H9 (cell line): Measurements from ENCODE around the gene SIX5. TPM values are rescaled to one million over a fixed set of nuclear protein-coding genes. Genes with fewer than 3 reads are reported as not detected.

ENCODE experiments used
- DNase-seq: peaks from one replicate; pipeline ENCODE4 v3.0.0-alpha.2; 2017
- H2AFZ ChIP-seq: one replicate; pipeline ENCODE4 v1.6.1; 2013; ENCODE audit warnings: mild to moderate bottlenecking, low read length, control low read depth, moderate library complexity
- H2AK5ac ChIP-seq: 2 replicates; pipeline ENCODE4 v1.6.1; 2013; ENCODE audit warnings: low read length, control low read depth, mixed read lengths; ENCODE audit not compliant: insufficient read length
- H2BK120ac ChIP-seq: one replicate; pipeline ENCODE4 v1.6.1; 2013; ENCODE audit warnings: low read depth, mild to moderate bottlenecking, low read length, control low read depth, inconsistent platforms; ENCODE audit not compliant: poor library complexity, severe bottlenecking
- H2BK12ac ChIP-seq: 2 replicates; pipeline ENCODE4 v1.6.1; 2013; ENCODE audit warnings: low read length, control low read depth, mixed read lengths, low read depth; ENCODE audit not compliant: insufficient read length
- H2BK15ac ChIP-seq: 2 replicates; pipeline ENCODE4 v1.6.1; 2013; ENCODE audit warnings: low read depth, low read length, control low read depth
- H2BK20ac ChIP-seq: one replicate; pipeline ENCODE4 v1.6.1; 2013; ENCODE audit warnings: low read depth, mild to moderate bottlenecking, low read length, control low read depth, inconsistent platforms; ENCODE audit not compliant: poor library complexity, severe bottlenecking
- H2BK5ac ChIP-seq: 2 replicates; pipeline ENCODE4 v1.6.1; 2013; ENCODE audit warnings: low read length, control low read depth, mixed read lengths; ENCODE audit not compliant: insufficient read length
- H3K14ac ChIP-seq: 2 replicates; pipeline ENCODE4 v1.6.1; 2013; ENCODE audit warnings: low read length, control low read depth; ENCODE audit not compliant: insufficient read depth
- H3K18ac ChIP-seq: 2 replicates; pipeline ENCODE4 v1.6.1; 2013; ENCODE audit warnings: low read depth, mild to moderate bottlenecking, mixed read lengths, low read length, control low read depth; ENCODE audit not compliant: insufficient read length
- H3K23ac ChIP-seq: 2 replicates; pipeline ENCODE4 v1.6.1; 2013; ENCODE audit warnings: low read length, control low read depth, mixed read lengths, low read depth; ENCODE audit not compliant: insufficient read length
- H3K23me2 ChIP-seq: 2 replicates; pipeline ENCODE4 v1.6.1; 2013; ENCODE audit warnings: low read depth, mild to moderate bottlenecking, mixed read lengths, low read length, control low read depth; ENCODE audit not compliant: insufficient read length, poor library complexity, severe bottlenecking
- H3K27ac ChIP-seq: 2 replicates; pipeline ENCODE4 v1.5.1; 2013; ENCODE audit warnings: low read length, control low read depth, mixed read lengths, low read depth; ENCODE audit not compliant: insufficient read length
- H3K27me3 ChIP-seq: 2 replicates; pipeline ENCODE4 v1.6.1; 2013; ENCODE audit warnings: low read length, control low read depth, inconsistent platforms; ENCODE audit not compliant: insufficient read depth
- H3K4ac ChIP-seq: 2 replicates; pipeline ENCODE4 v1.6.1; 2013; ENCODE audit warnings: low read depth, mild to moderate bottlenecking, control low read depth, inconsistent platforms, low read length, moderate library complexity
- H3K4me1 ChIP-seq: 2 replicates; pipeline ENCODE4 v1.6.1; 2013; ENCODE audit warnings: low read length, control low read depth, inconsistent platforms; ENCODE audit not compliant: insufficient read depth
- H3K4me2 ChIP-seq: 2 replicates; pipeline ENCODE4 v1.6.1; 2013; ENCODE audit warnings: low read length, control low read depth, mixed read lengths; ENCODE audit not compliant: insufficient read length, insufficient read depth
- H3K56ac ChIP-seq: 2 replicates; pipeline ENCODE4 v1.6.1; 2013; ENCODE audit warnings: low read depth, mild to moderate bottlenecking, mixed read lengths, low read length, control low read depth; ENCODE audit not compliant: insufficient read length
- H3K79me1 ChIP-seq: 2 replicates; pipeline ENCODE4 v1.6.1; 2013; ENCODE audit warnings: low read depth, mild to moderate bottlenecking, moderate library complexity, low read length, control low read depth, inconsistent platforms; ENCODE audit not compliant: insufficient read depth, poor library complexity, severe bottlenecking
- H3K79me2 ChIP-seq: 2 replicates; pipeline ENCODE4 v1.6.1; 2013; ENCODE audit warnings: low read length, control low read depth, inconsistent platforms; ENCODE audit not compliant: insufficient read depth
- H3K9ac ChIP-seq: 2 replicates; pipeline ENCODE4 v1.6.1; 2013; ENCODE audit warnings: low read length, control low read depth, mixed read lengths; ENCODE audit not compliant: insufficient read length; ENCODE audit errors: extremely low read depth
- H3K9me3 ChIP-seq: one replicate; pipeline ENCODE4 v1.6.1; 2013; ENCODE audit warnings: low read depth, low read length, inconsistent platforms; ENCODE audit not compliant: control insufficient read depth
- H3T11ph ChIP-seq: one replicate; pipeline ENCODE4 v1.6.1; 2013; ENCODE audit warnings: mild to moderate bottlenecking, low read length, control low read depth, inconsistent platforms
- H4K20me1 ChIP-seq: one replicate; pipeline ENCODE4 v1.6.1; 2013; ENCODE audit not compliant: control insufficient read depth, insufficient read length, insufficient read depth
- H4K5ac ChIP-seq: 2 replicates; pipeline ENCODE4 v1.6.1; 2013; ENCODE audit warnings: low read depth, mild to moderate bottlenecking, mixed read lengths, low read length, control low read depth; ENCODE audit not compliant: insufficient read length
- H4K8ac ChIP-seq: replicated peaks from 2 replicates; pipeline ENCODE4 v1.6.1; 2013; ENCODE audit warnings: low read length, control low read depth, mixed read lengths, low read depth; ENCODE audit not compliant: insufficient read length
- H4K91ac ChIP-seq: 2 replicates; pipeline ENCODE4 v1.6.1; 2013; ENCODE audit warnings: low read depth, mild to moderate bottlenecking, moderate library complexity, mixed read lengths, low read length, control low read depth; ENCODE audit not compliant: insufficient read length
- H3K27ac Mint-ChIP-seq, 3 experiments: 2 replicates in 2 of 3; 3 replicates in 1 of 3; pipeline ENCODE4 v1.8.0; 2020 to 2021; ENCODE audit warnings: mixed read lengths in 3 of 3, mild to moderate bottlenecking in 1 of 3, moderate library complexity in 1 of 3
- H3K27me3 Mint-ChIP-seq: 2 replicates; pipeline ENCODE4 v1.8.0; 2021; ENCODE audit warnings: low read depth, mild to moderate bottlenecking, moderate library complexity, mixed read lengths
- H3K36me3 Mint-ChIP-seq, 3 experiments: 2 replicates in 2 of 3; 3 replicates in 1 of 3; pipeline ENCODE4 v1.8.0; 2020 to 2021; ENCODE audit warnings: low read depth in 3 of 3, mixed read lengths in 3 of 3; ENCODE audit not compliant: insufficient read depth in 1 of 3
- H3K4me1 Mint-ChIP-seq, 2 experiments: 2 replicates each; pipeline ENCODE4 v1.8.0; 2020; ENCODE audit warnings: mixed read lengths in 2 of 2
- H3K4me3 Mint-ChIP-seq, 2 experiments: 2 replicates in 1 of 2; 3 replicates in 1 of 2; pipeline ENCODE4 v1.8.0; 2020 to 2021; ENCODE audit warnings: mild to moderate bottlenecking in 2 of 2, mixed read lengths in 2 of 2, moderate library complexity in 1 of 2
- H3K9me3 Mint-ChIP-seq, 2 experiments: 2 replicates in 1 of 2; 3 replicates in 1 of 2; pipeline ENCODE4 v1.8.0; 2020; ENCODE audit warnings: mild to moderate bottlenecking in 2 of 2, mixed read lengths in 2 of 2, moderate library complexity in 1 of 2
- CTCF ChIP-seq: fragments of 200-600 bp; sonication (generic); conservative IDR thresholded peaks from 3 replicates; pipeline ENCODE4 v1.8.0; 2021; ENCODE audit warnings: antibody characterized with exemption, mild to moderate bottlenecking
- WGBS: extraction: QIAGEN DNeasy Blood & Tissue Kit; methylation state at CpG from one replicate; pipeline ENCODE4 v1.1.7; 2013; ENCODE audit warnings: missing lambda C conversion rate, low lambda C conversion rate, mixed read lengths; ENCODE audit not compliant: insufficient read length; ENCODE audit errors: extremely low coverage; 5-methylcytosine and 5-hydroxymethylcytosine counted together
- total RNA-seq: library from RNA; stranded (reverse); gene quantifications from 2 replicates; pipeline ENCODE4 v1.2.1, GENCODE V29; 2021

The SIX5 gene
- total RNA-seq, 1 experiment from 2014 or later: 41.7 TPM

GRCh38 chr19:45742969-45743368 lies 26.1 kb downstream of the SIX5 start:
- Mint-ChIP-seq H3K27ac (peak overlapping the region in 1 of 3 experiments; percentile 71; a peak in 1 of 7 replicates), H3K36me3 (no peaks in the 10 kb centered on the region), H3K9me3 (no peaks in the 10 kb centered on the region), H3K4me3 (no peak overlapping the region), H3K27me3 (peaks cover 19% of the 10 kb centered on the region), H3K4me1 (peaks cover 5 to 8% of the 10 kb centered on the region in 2 experiments)
- Histone ChIP-seq H3T11ph (no peak overlapping the region), H2BK15ac (no peak overlapping the region), H3K9ac (no peak overlapping the region), H4K91ac (no peak overlapping the region), H3K4me2 (no peak overlapping the region), H4K20me1 (no peaks in the 10 kb centered on the region), H2BK120ac (no peak overlapping the region), H3K23me2 (no peaks in the 10 kb centered on the region), H2BK20ac (no peak overlapping the region), H3K56ac (no peak overlapping the region), H3K4ac (no peak overlapping the region), H3K23ac (no peak overlapping the region), H3K79me2 (no peaks in the 10 kb centered on the region), H3K9me3 (no peaks in the 10 kb centered on the region), H2BK12ac (no peak overlapping the region), H3K14ac (no peak overlapping the region), H3K4me1 (no peaks in the 10 kb centered on the region; the same call in 1 of the 2 replicates), H3K27ac (no peak overlapping the region), H4K5ac (no peak overlapping the region), H3K27me3 (no peaks in the 10 kb centered on the region; the same call in 1 of the 2 replicates), H3K79me1 (no peaks in the 10 kb centered on the region), H2AFZ (no peak overlapping the region), H2AK5ac (no peak overlapping the region), H4K8ac (no peak overlapping the region), H2BK5ac (no peak overlapping the region), H3K18ac (no peak overlapping the region)
- no peak for DNase-seq
- TF ChIP-seq CTCF: no peak
- no CpG with 5 or more reads among the region's 4 CpGs for WGBS
